ENCODE data around the gene GSTM2. TPM values are rescaled to one million over a fixed set of nuclear protein-coding genes. Genes with fewer than 3 reads are reported as not detected.

Gene GSTM2
- total RNA-seq, 1 experiment from 2014 or later = 5.9 TPM

DNA sequence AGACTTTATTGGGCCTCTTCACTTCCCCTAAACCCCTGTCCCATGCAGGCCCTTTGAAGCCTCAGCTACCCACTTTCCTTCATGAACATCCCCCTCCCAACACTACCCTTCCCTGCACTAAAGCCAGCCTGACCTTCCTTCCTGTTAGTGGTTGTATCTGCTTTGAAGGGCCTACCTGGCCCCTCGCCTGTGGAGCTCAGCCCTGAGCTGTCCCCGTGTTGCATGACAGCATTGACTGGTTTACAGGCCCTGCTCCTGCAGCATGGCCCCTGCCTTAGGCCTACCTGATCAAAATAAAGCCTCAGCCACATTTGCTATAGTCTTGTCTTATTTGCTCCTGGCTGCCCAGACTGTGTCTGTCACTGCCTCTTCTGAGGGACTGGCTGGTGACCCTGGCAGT is 6.5 kb upstream of the GSTM2 start:
- no peak overlapping the region for H3K9ac ChIP-seq (ENCODE audit: low read length)
- H3K27ac ChIP-seq (ENCODE audit: low read depth, low read length) = no peak overlapping the region
- H3K9me3 ChIP-seq (ENCODE audit: control insufficient read depth in 1 of 2, insufficient read depth in 1 of 2, low read depth in 1 of 2, low read length in 2 of 2) = no peaks in the 10 kb centered on the region
- H4K20me1 ChIP-seq (ENCODE audit: insufficient read depth) = no peaks in the 10 kb centered on the region
- TF ChIP-seq SP1 (IDR thresholded peaks at IDR 0.05; ENCODE audit: low read depth) = no peak
- TF ChIP-seq SRF (IDR thresholded peaks at IDR 0.05; ENCODE audit: low read depth) = no peak
- no peak for TF ChIP-seq ZFX (IDR thresholded peaks at IDR 0.05)
- TF ChIP-seq FOSL1 (IDR thresholded peaks at IDR 0.05; ENCODE audit: low read depth) = no peak
- TF ChIP-seq, protein P1, sequence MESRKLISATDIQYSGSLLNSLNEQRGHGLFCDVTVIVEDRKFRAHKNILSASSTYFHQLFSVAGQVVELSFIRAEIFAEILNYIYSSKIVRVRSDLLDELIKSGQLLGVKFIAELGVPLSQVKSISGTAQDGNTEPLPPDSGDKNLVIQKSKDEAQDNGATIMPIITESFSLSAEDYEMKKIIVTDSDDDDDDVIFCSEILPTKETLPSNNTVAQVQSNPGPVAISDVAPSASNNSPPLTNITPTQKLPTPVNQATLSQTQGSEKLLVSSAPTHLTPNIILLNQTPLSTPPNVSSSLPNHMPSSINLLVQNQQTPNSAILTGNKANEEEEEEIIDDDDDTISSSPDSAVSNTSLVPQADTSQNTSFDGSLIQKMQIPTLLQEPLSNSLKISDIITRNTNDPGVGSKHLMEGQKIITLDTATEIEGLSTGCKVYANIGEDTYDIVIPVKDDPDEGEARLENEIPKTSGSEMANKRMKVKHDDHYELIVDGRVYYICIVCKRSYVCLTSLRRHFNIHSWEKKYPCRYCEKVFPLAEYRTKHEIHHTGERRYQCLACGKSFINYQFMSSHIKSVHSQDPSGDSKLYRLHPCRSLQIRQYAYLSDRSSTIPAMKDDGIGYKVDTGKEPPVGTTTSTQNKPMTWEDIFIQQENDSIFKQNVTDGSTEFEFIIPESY (IDR thresholded peaks at IDR 0.05; ENCODE audit: extremely low read depth, insufficient replicate concordance, low read length) = no peak
- TF ChIP-seq SIN3A (IDR thresholded peaks at IDR 0.05; ENCODE audit: low read depth) = no peak
- no peak for TF ChIP-seq RAD21 (IDR thresholded peaks at IDR 0.05; ENCODE audit: low read depth)
- TF ChIP-seq ELF1 (IDR thresholded peaks at IDR 0.05; ENCODE audit: borderline replicate concordance, low read depth) = no peak
- TF ChIP-seq EZH2 (IDR thresholded peaks at IDR 0.05) = no peak
- no peak for TF ChIP-seq EGR1 (IDR thresholded peaks at IDR 0.05; ENCODE audit: low read depth)
- no peak for TF ChIP-seq REST (IDR thresholded peaks at IDR 0.05; ENCODE audit: low read depth)
- no peaks in the 10 kb centered on the region for H3K27me3 ChIP-seq (ENCODE audit: insufficient read depth, low read length)
- no peaks in the 10 kb centered on the region for H3K79me2 ChIP-seq (ENCODE audit: insufficient read depth, low read length)
- RAD21 ChIA-PET (ENCODE audit: low non-redundant PET in 1 of 2, low total read pairs in 2 of 2, uncharacterized antibody in 2 of 2, unreplicated experiment in 2 of 2) = no interaction called here
- H3K4me2 ChIP-seq (ENCODE audit: low read length) = no peak overlapping the region
- no peak overlapping the region for H2AFZ ChIP-seq (ENCODE audit: low read depth, low read length, poor library complexity, severe bottlenecking)
- CTCF ChIA-PET = no interaction called here
- intact Hi-C loops (cut with micrococcal nuclease) = no loop called here
- no peaks in the 10 kb centered on the region; a peak in 1 of 4 replicates for H3K36me3 ChIP-seq (ENCODE audit: control insufficient read depth in 1 of 2, insufficient read depth in 2 of 2, low read length in 2 of 2)
- no peak overlapping the region for H3K4me3 ChIP-seq (replicated peaks in 1 of 2; ENCODE audit: low read depth in 1 of 2, low read length in 2 of 2)
- H3K9me2 ChIP-seq (ENCODE audit: insufficient read depth) = no peaks in the 10 kb centered on the region
- DNase-seq (ENCODE audit: low read depth, low spot score) (no peak), ATAC-seq (no peak)
- no TSS peak for BruUV-seq (replicated peaks)
- POLR2A ChIA-PET = interaction anchor here (1.4 kb wide), 1 partner anchor 12 kb away, joined by 3 read pairs; no protein-coding TSS in a partner anchor
- H3K4me1 ChIP-seq (ENCODE audit: control insufficient read depth in 1 of 2, insufficient read depth in 2 of 2, low read length in 2 of 2) = peaks cover 0 to 13% of the 10 kb centered on the region in 2 experiments; a peak in 2 of 4 replicates
